HUES64 (cell line): ENCODE measurements around the gene EVPL.
"Not testable (repeated sequence)": the region's sequence is repeated elsewhere in the genome, so short reads cannot be mapped to it uniquely, and the experiment has no call there.

Experiments used
- H3K27ac ChIP-seq: 2 replicates; pipeline ENCODE4 v1.7.0; 2013; ENCODE audit warnings: low read depth, low read length, inconsistent platforms
- H3K27me3 ChIP-seq: 2 replicates; pipeline ENCODE4 v1.6.1; 2013; ENCODE audit warnings: mild to moderate bottlenecking, low read length; ENCODE audit not compliant: insufficient read depth
- H3K36me3 ChIP-seq: 2 replicates; pipeline ENCODE4 v1.6.1; 2013; ENCODE audit warnings: mild to moderate bottlenecking, low read length; ENCODE audit not compliant: insufficient read depth
- H3K4me1 ChIP-seq: 2 replicates; pipeline ENCODE4 v1.6.1; 2013; ENCODE audit warnings: mild to moderate bottlenecking, low read length, moderate library complexity; ENCODE audit not compliant: insufficient read depth
- H3K4me3 ChIP-seq: 2 replicates; pipeline ENCODE4 v1.5.1; 2013; ENCODE audit warnings: mild to moderate bottlenecking, low read length, moderate library complexity
- H3K9ac ChIP-seq: 2 replicates; pipeline ENCODE4 v1.6.1; 2013; ENCODE audit warnings: mild to moderate bottlenecking, low read depth, low read length
- H3K9me3 ChIP-seq: 2 replicates; pipeline ENCODE4 v1.6.1; 2013; ENCODE audit warnings: low read depth, low read length; ENCODE audit not compliant: insufficient read depth
- WGBS: fragments of 150-250, 120-280 bp; methylation state at CpG from one replicate; pipeline ENCODE4 v1.1.7; 2013; ENCODE audit warnings: missing lambda C conversion rate; 5-methylcytosine and 5-hydroxymethylcytosine counted together

Gene EVPL

DNA sequence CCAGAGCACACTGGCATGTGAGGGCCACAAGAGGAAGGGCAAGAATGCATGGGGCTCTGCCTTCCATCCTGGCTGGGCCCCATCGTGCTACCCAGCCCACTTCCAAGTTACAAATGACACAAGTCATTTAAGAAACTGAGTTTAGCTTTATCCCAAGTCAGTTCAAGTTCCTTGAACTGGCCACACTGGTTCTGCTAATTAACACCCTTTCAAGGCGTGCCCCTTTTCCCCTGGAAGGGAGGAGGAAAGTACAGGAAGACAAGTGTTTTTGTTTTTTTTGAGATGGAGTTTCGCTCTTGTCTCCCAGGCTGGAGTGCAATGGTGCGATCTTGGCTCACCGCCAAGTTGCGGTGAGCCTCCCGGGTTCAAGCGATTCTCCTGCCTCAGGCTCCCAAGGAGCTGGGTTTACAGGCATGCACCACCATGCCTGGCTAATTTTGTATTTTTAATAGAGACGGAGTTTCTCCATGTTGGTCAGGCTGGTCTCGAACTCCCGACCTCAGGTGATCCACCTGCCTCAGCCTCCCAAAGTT lies 17.4 kb upstream of the EVPL start:
- H3K9me3 ChIP-seq, H3K4me3 ChIP-seq, H3K9ac ChIP-seq, H3K27me3 ChIP-seq, H3K27ac ChIP-seq: not testable (repeated sequence)
- H3K4me1 ChIP-seq, result peaks cover 15% of the 10 kb centered on the region; the same call in 1 of the 2 replicates
- 96% methylated on average over 11 of the region's 11 CpGs for WGBS
- H3K36me3 ChIP-seq, result peaks cover 95% of the 10 kb centered on the region

DNA sequence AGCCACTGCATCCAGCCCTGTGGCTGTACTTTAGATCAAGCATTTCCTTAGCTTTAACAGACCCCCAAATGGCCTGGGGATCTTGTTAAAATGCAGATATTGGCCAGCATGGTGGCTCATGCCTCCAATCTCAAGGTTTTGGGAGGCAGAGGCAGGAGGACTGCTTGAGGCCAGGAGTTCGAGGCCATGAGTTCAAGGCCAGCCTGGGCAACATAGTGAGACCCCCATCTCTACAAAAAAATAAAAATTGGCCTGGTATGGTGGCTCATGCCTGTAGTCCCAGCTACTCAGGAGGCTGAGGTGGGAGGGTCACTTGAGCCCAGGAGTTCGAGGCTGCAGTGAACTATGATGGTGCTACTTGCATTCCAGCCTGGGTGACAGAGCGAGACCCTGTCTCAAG lies 15.8 kb upstream of the EVPL start:
- not testable (repeated sequence) for H3K27me3 ChIP-seq, H3K4me3 ChIP-seq, H3K9me3 ChIP-seq, H3K27ac ChIP-seq, H3K9ac ChIP-seq
- Histone ChIP-seq H3K4me1 (peaks cover 16% of the 10 kb centered on the region; the same call in 1 of the 2 replicates), H3K36me3 (peaks cover 94% of the 10 kb centered on the region)
- 98% methylated on average over 3 of the region's 3 CpGs for WGBS

DNA sequence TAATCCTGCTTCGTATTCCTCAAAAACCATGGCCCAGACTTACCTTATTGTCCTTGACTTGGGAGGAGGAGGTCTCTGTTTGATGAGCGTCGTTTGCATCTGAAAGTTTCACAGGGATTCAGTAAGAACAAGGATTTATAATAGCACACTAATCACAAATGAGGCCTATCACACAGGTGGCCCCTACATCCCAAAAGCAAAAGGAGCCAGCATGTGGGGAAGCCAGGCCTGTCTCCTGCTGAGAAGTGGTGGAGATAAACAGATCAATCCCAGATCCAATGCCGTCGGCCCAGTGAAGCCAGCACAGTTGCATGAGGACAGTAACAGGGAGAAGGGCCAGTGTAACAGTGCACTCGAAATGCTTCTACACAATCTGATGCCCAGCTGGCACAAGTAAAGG lies 13.3 kb upstream of the EVPL start:
- H3K36me3 ChIP-seq, result peaks cover 71% of the 10 kb centered on the region
- H3K4me3 ChIP-seq, result no peak overlapping the region
- H3K4me1 ChIP-seq, result peaks cover 25% of the 10 kb centered on the region
- H3K9me3 ChIP-seq, result no peaks in the 10 kb centered on the region
- no peaks in the 10 kb centered on the region for H3K27me3 ChIP-seq
- no peak overlapping the region for H3K9ac ChIP-seq
- H3K27ac ChIP-seq, result peak overlapping the region; percentile 72; the same call in 1 of the 2 replicates
- 66% methylated on average over 6 of the region's 6 CpGs for WGBS

DNA sequence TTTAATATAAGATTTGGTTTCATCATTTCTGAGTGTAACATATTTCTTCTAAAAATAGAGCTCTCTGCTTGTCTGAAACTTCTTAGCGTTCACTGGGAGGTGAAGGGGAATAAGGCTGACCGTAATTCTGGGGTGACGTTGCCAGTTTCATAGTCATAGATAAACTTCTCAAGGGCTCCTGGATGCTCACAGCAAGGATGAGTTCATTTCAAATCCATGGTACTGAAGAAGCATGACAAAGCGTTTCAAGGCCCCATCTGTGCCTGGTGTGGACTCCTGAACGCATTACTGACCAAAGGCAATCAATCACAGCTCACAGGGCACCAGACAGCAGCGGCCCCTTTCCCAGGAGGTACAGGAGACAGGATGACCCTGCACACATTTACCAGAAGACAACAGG lies 12.0 kb upstream of the EVPL start:
- Histone ChIP-seq H3K9ac (no peak overlapping the region), H3K4me3 (no peak overlapping the region), H3K27ac (no peak overlapping the region; the same call in 1 of the 2 replicates), H3K4me1 (peaks cover 25% of the 10 kb centered on the region), H3K36me3 (peaks cover 58% of the 10 kb centered on the region), H3K27me3 (no peaks in the 10 kb centered on the region), H3K9me3 (no peaks in the 10 kb centered on the region)
- WGBS, result 94% methylated on average over 6 of the region's 6 CpGs

DNA sequence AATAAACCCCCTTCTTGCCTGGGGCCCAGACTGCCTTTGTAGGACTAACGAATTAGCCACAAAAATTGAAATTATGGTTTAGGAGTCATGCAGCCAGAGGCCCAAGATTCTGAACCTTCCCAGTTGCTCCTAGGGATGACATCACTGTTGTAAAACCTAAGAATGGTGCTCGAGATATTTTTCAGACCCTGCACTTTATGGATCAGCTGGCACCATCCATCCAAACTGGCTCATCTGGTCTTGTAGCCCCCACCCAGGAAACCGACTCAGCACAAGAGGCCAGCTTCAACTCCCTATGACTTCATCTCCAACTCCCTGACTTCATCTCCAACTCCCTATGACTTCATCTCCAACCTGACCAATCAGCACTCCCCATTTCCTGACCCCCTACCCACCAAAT lies 10.9 kb upstream of the EVPL start:
- Histone ChIP-seq H3K9ac (no peak overlapping the region), H3K27me3 (no peaks in the 10 kb centered on the region), H3K9me3 (no peaks in the 10 kb centered on the region), H3K4me1 (peaks cover 25% of the 10 kb centered on the region), H3K36me3 (peaks cover 47% of the 10 kb centered on the region), H3K4me3 (no peak overlapping the region), H3K27ac (no peak overlapping the region)
- 92% methylated on average over 3 of the region's 3 CpGs for WGBS

DNA sequence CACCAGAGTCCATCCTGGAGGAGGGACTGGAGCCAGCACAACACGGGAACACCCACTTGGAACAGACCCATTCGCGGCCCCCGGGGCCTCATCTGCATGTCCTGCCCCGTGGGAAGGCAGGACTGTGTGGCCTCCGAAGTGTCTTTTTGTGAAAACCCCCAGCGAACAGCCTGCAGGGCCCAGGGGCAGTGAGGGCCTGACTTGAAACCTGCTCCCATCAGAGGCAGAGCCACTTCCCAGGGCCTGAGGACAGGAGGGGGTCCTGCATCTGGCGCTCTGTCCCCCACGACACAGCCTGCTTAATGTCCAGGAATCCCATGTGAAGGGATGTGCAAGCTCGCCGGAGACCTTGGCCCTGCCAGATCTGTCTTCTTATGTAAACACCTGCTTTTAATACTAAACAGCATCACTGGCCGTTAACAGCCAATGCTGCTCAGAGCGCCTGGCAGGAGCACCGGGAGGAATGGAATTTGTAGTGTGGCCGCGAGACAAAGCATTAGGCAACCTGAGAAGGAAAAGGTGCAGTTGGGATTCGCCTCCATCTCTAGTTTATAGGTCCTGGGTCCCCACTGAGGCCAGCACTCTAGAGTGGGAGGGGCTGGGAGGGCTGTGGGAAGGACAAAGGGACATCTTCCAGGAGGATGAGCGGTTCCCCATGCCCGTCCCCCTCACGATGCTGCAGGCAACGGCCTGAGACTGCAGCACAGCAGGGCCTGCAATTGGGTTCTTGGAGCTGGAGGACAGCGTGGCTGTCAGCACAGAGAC lies 9.6 kb upstream of the EVPL start:
- Histone ChIP-seq H3K4me1 (peaks cover 25% of the 10 kb centered on the region), H3K9me3 (no peaks in the 10 kb centered on the region), H3K9ac (no peak overlapping the region), H3K27ac (0 out of 2 replicates have a peak overlapping the region, but pooled peaks have one; percentile 26), H3K4me3 (no peak overlapping the region), H3K36me3 (peaks cover 37% of the 10 kb centered on the region), H3K27me3 (no peaks in the 10 kb centered on the region)
- 68% methylated on average over 22 of the region's 22 CpGs for WGBS

DNA sequence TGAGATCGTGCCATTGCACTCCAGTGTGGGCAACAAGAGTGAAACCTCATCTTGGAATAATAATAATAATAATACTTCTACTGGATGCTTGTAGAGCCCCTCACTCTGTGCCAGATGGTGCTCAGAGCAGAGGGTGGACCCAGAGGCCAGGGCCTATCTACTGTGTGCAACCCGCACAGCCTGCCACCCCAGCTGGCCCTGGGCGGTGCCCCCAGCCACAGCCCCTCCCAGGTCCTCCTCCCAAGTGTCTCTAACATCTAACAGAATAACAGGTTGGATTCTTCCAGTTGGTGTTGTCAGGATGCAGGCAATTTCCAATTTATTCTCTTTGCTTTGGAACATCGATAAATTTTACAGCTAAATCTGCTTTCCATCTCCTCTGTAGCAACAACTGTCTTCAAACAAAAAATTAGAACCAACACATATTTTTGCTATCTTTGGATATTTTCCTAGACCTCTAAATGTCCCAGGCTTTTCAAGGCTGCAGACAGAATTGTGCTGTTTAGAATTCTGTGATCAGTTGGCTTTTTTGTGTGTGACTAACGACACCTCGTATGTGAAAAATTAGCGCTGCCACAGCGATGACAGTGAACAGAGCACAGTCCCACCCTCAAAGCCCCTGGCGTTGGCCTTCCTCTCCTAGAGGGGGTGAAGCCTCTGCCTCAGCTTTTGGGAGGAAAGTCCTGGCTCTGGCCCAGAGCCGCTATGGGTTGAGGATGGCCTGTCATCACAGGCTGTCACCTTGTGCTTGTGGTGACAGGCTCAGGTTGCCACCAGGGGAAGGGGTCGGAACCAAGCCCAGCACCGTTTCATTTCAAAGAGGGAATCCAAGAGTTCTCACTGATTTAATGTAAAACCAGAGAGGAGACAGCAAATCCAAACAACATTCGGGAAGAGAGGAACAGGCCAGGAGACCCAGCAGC lies 7.6 kb upstream of the EVPL start:
- H3K27me3 ChIP-seq, result no peaks in the 10 kb centered on the region
- WGBS, result 94% methylated on average over 13 of the region's 13 CpGs
- H3K4me3 ChIP-seq, result no peak overlapping the region
- H3K27ac ChIP-seq, result no peak overlapping the region
- H3K9me3 ChIP-seq, result no peaks in the 10 kb centered on the region
- H3K9ac ChIP-seq, result no peak overlapping the region
- peaks cover 17% of the 10 kb centered on the region for H3K36me3 ChIP-seq
- peaks cover 13% of the 10 kb centered on the region for H3K4me1 ChIP-seq

DNA sequence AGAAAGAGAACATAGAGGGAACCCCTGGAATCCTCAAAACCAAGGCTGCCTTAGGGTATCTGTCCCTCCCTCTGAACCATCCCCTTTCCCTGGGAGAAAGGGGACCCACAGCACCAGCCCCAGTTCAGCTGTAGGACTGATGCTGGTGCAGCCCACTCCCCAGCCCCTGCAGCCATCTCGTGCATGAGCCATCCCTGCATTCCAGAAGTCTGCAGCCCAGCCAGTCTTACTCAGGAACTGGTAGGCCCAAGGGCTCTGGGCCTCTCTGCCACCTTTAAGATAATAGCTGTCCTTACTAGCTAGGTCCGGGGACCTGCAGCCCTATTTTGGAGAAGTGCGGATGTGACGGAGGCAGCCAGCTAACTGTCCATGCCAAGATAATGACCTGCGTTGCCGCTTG lies 6.0 kb upstream of the EVPL start:
- Histone ChIP-seq H3K27ac (no peak overlapping the region), H3K9me3 (no peaks in the 10 kb centered on the region), H3K4me1 (peaks cover 14% of the 10 kb centered on the region), H3K9ac (no peak overlapping the region), H3K27me3 (no peaks in the 10 kb centered on the region), H3K4me3 (no peak overlapping the region), H3K36me3 (peaks cover 1% of the 10 kb centered on the region; the same call in 1 of the 2 replicates)
- WGBS, result 94% methylated on average over 6 of the region's 6 CpGs

DNA sequence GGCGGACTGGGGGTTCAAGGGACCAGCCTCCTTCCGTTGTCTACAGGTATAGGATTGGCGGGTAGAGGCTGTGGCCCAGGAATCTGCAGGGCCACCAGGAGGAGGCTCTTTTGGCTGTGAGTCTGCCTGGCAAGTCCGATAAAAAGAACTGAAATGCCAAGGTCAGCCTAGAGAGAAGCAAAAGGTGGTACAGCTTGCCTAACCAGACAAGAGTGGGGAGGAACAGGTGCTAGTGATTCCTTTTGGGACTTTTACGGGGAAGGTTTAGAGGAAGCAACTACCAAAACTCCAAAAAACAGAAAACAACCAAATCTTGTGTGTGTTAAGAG lies 5.6 kb upstream of the EVPL start:
- no peaks in the 10 kb centered on the region for H3K9me3 ChIP-seq
- H3K9ac ChIP-seq, result no peak overlapping the region
- 94% methylated on average over 4 of the region's 5 CpGs for WGBS
- H3K27me3 ChIP-seq, result no peaks in the 10 kb centered on the region
- peaks cover 14% of the 10 kb centered on the region for H3K4me1 ChIP-seq
- H3K36me3 ChIP-seq, result no peaks in the 10 kb centered on the region
- H3K27ac ChIP-seq, result no peak overlapping the region
- no peak overlapping the region for H3K4me3 ChIP-seq

DNA sequence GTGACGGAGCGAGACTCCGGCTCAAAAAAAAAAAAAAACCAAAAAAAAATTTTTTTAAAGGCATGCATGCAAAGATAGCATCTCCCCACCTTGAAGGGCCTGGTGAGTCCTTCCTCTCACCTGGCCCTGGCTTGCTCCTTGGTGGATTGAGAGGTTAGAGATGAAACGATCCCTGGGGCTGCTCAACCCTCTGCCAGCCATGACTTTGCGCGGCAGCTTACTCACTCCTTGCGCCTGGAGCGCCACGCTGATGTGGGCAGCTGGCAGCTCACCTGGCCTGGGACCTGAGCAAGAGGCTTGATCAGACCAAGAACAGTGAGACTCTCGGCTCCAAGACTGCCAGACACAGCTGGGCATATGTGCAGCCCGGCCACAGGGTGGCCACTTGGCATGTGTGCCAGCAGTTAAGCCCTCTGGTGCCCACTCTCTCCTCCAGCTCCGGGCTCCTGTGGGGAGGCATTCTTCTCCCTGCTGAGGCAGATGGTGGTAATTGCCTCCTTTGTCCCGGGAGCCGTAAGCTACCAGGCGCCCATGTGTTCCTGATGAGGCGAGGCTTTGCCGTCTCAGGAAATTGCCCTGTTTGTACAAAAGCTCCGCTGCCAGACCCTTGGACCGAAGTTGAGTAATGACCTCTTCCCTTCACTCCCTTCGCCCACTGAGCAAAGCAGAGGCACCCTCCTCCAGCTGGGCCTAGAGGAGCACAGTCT lies 5.1 kb upstream of the EVPL start:
- WGBS, result 94% methylated on average over 20 of the region's 20 CpGs
- no peak overlapping the region for H3K9ac ChIP-seq

More for the DNA sequence above, 5.1 kb upstream of the EVPL start:
- Histone ChIP-seq H3K4me3 (no peak overlapping the region), H3K4me1 (peaks cover 14% of the 10 kb centered on the region), H3K27me3 (no peaks in the 10 kb centered on the region), H3K36me3 (no peaks in the 10 kb centered on the region), H3K27ac (no peak overlapping the region), H3K9me3 (no peaks in the 10 kb centered on the region)
